Keratinocyte (primary cell): ENCODE data around the gene MYOM1. TPM values are rescaled to one million over a fixed set of nuclear protein-coding genes. Genes with fewer than 3 reads are reported as not detected.

Source experiments
- DNase-seq: peaks from one replicate; pipeline ENCODE4 v3.0.0-alpha.2; 2011; ENCODE audit warnings: low read depth, missing footprints, low spot score
- FAIRE-seq: peaks from 2 replicates; lab custom pipeline; 2011; peaks lifted over from hg19 to GRCh38; lab: Jason Lieb, UNC
- H2AFZ ChIP-seq: 2 replicates; pipeline ENCODE4 v1.6.0; 2012; ENCODE audit warnings: low read length, control low read depth, inconsistent platforms; ENCODE audit not compliant: control insufficient read depth
- H3K27ac ChIP-seq: 2 replicates; pipeline ENCODE4 v1.5.1; 2011; ENCODE audit warnings: low read length; ENCODE audit not compliant: control insufficient read depth, insufficient read depth
- H3K27me3 ChIP-seq: 3 replicates; pipeline ENCODE4 v1.6.0; 2011; ENCODE audit warnings: low read length; ENCODE audit not compliant: control insufficient read depth, insufficient read depth; ENCODE audit errors: extremely low read depth
- H3K36me3 ChIP-seq, 2 experiments: 2 replicates in 1 of 2; 3 replicates in 1 of 2; pipeline ENCODE4 v1.5.1; 2011; ENCODE audit warnings: low read length in 2 of 2, mild to moderate bottlenecking in 1 of 2; ENCODE audit not compliant: control insufficient read depth in 2 of 2, insufficient read depth in 2 of 2; ENCODE audit errors: extremely low read depth in 1 of 2
- H3K4me1 ChIP-seq: 3 replicates; pipeline ENCODE4 v1.5.1; 2011; ENCODE audit warnings: low read length; ENCODE audit not compliant: control insufficient read depth, insufficient read depth; ENCODE audit errors: extremely low read depth
- H3K4me2 ChIP-seq: 3 replicates; pipeline ENCODE4 v1.6.0; 2011; ENCODE audit warnings: low read depth, low read length; ENCODE audit not compliant: control insufficient read depth, insufficient read depth; ENCODE audit errors: extremely low read depth
- H3K4me3 ChIP-seq, 3 experiments: fragments of 200-600 bp in 1 of 3; sonication (generic) in 1 of 3; 2 replicates in 2 of 3; 3 replicates in 1 of 3; pipeline ENCODE4 v1.5.1; 2011 to 2016; ENCODE audit warnings: low read length in 3 of 3, mild to moderate bottlenecking in 3 of 3, control low read depth in 2 of 3, inconsistent platforms in 1 of 3, low read depth in 1 of 3, mixed read lengths in 1 of 3, mixed run types in 1 of 3, moderate library complexity in 1 of 3; ENCODE audit not compliant: control insufficient read depth in 2 of 3, insufficient read depth in 2 of 3; ENCODE audit errors: extremely low read depth in 1 of 3
- H3K79me2 ChIP-seq: 2 replicates; pipeline ENCODE4 v1.6.0; 2012; ENCODE audit warnings: low read length; ENCODE audit not compliant: control insufficient read depth, insufficient read depth
- H3K9ac ChIP-seq: 3 replicates; pipeline ENCODE4 v1.6.0; 2011; ENCODE audit warnings: low read length; ENCODE audit not compliant: control insufficient read depth, insufficient read depth; ENCODE audit errors: extremely low read depth
- H3K9me1 ChIP-seq: 3 replicates; pipeline ENCODE4 v1.6.0; 2011; ENCODE audit warnings: low read length; ENCODE audit not compliant: control insufficient read depth, insufficient read depth; ENCODE audit errors: extremely low read depth
- H3K9me3 ChIP-seq: 2 replicates; pipeline ENCODE4 v1.5.1; 2012; ENCODE audit warnings: low read depth, low read length; ENCODE audit not compliant: control insufficient read depth
- H4K20me1 ChIP-seq: 3 replicates; pipeline ENCODE4 v1.6.0; 2011; ENCODE audit warnings: low read length; ENCODE audit not compliant: control insufficient read depth, insufficient read depth; ENCODE audit errors: extremely low read depth
- CTCF ChIP-seq, 3 experiments: IDR thresholded peaks in 1 of 3; conservative IDR thresholded peaks in 1 of 3; optimal IDR thresholded peaks in 1 of 3; 2 replicates in 2 of 3; 3 replicates in 1 of 3; pipeline versions ENCODE3 to v1.5.1; 2011; ENCODE audit warnings: low read length in 3 of 3, mild to moderate bottlenecking in 3 of 3, moderate library complexity in 2 of 3, control low read depth in 1 of 3, inconsistent platforms in 1 of 3; ENCODE audit not compliant: insufficient read depth in 2 of 3; ENCODE audit errors: extremely low read depth in 1 of 3
- EZH2 ChIP-seq: IDR thresholded peaks from one replicate; pipeline ENCODE4 v1.6.1; 2012; ENCODE audit warnings: inconsistent platforms, mild to moderate bottlenecking, low read length, moderate library complexity
- dilution Hi-C: fragments of 300-500 bp; cut with MboI; formaldehyde crosslinking; loops from one replicate; pipeline ENCODE4 v1.7.0; 2020; ENCODE audit warnings: low sequenced_read_pairs; ENCODE audit not compliant: extremely low pct_ligation_motif_present
- polyA plus RNA-seq, 5 experiments: library from polyadenylated mRNA; depleted of rRNA in 3 of 5; stranded (reverse) in 3 of 5; stranded (forward) in 1 of 5; unstranded in 1 of 5; fragments of >200 nt; gene quantifications; 1 replicate in 1 of 5; 2 replicates in 3 of 5; 3 replicates in 1 of 5; pipeline versions ENCODE4 v1.2.1 to v1.2.3, GENCODE V29; 2011 to 2012; ENCODE audit warnings: missing spikeins in 2 of 5, low read depth in 1 of 5, low replicate concordance in 1 of 5

The MYOM1 gene
- polyA plus RNA-seq, 1 donor (not counting 4 experiments of a cell fraction or from before 2014, with no cell fraction given) = 0.03 TPM

- dilution Hi-C loops = no loop called here
- Histone ChIP-seq H3K79me2 (no peaks in the 10 kb centered on the region), H3K9ac (no peak overlapping the region), H3K4me2 (no peak overlapping the region), H4K20me1 (no peaks in the 10 kb centered on the region), H3K4me3 (no peak overlapping the region), H3K9me1 (no peaks in the 10 kb centered on the region), H3K27ac (no peak overlapping the region), H3K9me3 (no peaks in the 10 kb centered on the region), H2AFZ (no peak overlapping the region), H3K27me3 (no peaks in the 10 kb centered on the region), H3K36me3 (no peaks in the 10 kb centered on the region), H3K4me1 (no peaks in the 10 kb centered on the region)
- FAIRE-seq = no peak
- no peak for DNase-seq
- TF ChIP-seq CTCF (optimal IDR thresholded peaks at IDR 0.05 in 1 of 3, IDR thresholded peaks at IDR 0.05 in 1 of 3, conservative IDR thresholded peaks at IDR 0.05 in 1 of 3; ENCODE audit: extremely low read depth in 1 of 3, insufficient read depth in 2 of 3, low read length in 3 of 3) = no peak
- TF ChIP-seq EZH2 = no peak
Measured at GRCh38 chr18:3219241-3219630, 532 bp downstream of the MYOM1 start.

- no peak overlapping the region for H3K27ac ChIP-seq
- H4K20me1 ChIP-seq = no peaks in the 10 kb centered on the region
- no peak overlapping the region for H2AFZ ChIP-seq
- no peak overlapping the region for H3K4me3 ChIP-seq
- dilution Hi-C loops = no loop called here
- TF ChIP-seq EZH2 (no peak), CTCF (optimal IDR thresholded peaks at IDR 0.05 in 1 of 3, IDR thresholded peaks at IDR 0.05 in 1 of 3, conservative IDR thresholded peaks at IDR 0.05 in 1 of 3; ENCODE audit: extremely low read depth in 1 of 3, insufficient read depth in 2 of 3, low read length in 3 of 3) (no peak)
- H3K9me1 ChIP-seq = no peaks in the 10 kb centered on the region
- H3K4me2 ChIP-seq = no peak overlapping the region
- no peaks in the 10 kb centered on the region for H3K36me3 ChIP-seq
- DNase-seq (no peak), FAIRE-seq (no peak)
- H3K27me3 ChIP-seq = no peaks in the 10 kb centered on the region
- H3K4me1 ChIP-seq = no peaks in the 10 kb centered on the region
- no peaks in the 10 kb centered on the region for H3K79me2 ChIP-seq
- H3K9me3 ChIP-seq = no peaks in the 10 kb centered on the region
- no peak overlapping the region for H3K9ac ChIP-seq
Measured at GRCh38 chr18:3218819-3219218, 949 bp downstream of the MYOM1 start.
